Heart right ventricle (tissue), 16 donors: Measurements from ENCODE around the gene PEDS1. TPM values are rescaled to one million over a fixed set of nuclear protein-coding genes. Genes with fewer than 3 reads are reported as not detected.

Experiments used
- ATAC-seq, 8 donors: fragments of 200-7000 bp; cut with Tn5 transposase; one replicate each; pipeline ENCODE4 v1.9.1; 2020; ENCODE audit warnings: mild to moderate bottlenecking in 8 of 8, moderate library complexity in 8 of 8, moderate number of reproducible peaks in 1 of 8
- DNase-seq, 2 donors: peaks; one replicate each; pipeline ENCODE4 v3.0.0-alpha.2; 2020
- H3K27ac ChIP-seq, 10 donors: fragments of 200-600 bp; sonication (generic) in 2 of 10; one replicate each; pipeline versions ENCODE4 v1.5.0 to v1.8.0; 2020 to 2022; ENCODE audit warnings: mild to moderate bottlenecking in 3 of 10
- H3K27me3 ChIP-seq, 7 donors: fragments of 200-600 bp; one replicate each; pipeline ENCODE4 v1.8.0; 2021 to 2022; ENCODE audit warnings: mild to moderate bottlenecking in 2 of 7
- H3K36me3 ChIP-seq, 9 donors: fragments of 200-600 bp; sonication (generic) in 1 of 9; one replicate each; pipeline versions ENCODE4 v1.5.0 to v1.8.0; 2020 to 2022; ENCODE audit warnings: mild to moderate bottlenecking in 2 of 9
- H3K4me1 ChIP-seq, 9 donors: fragments of 200-600 bp; sonication (generic) in 1 of 9; one replicate each; pipeline versions ENCODE4 v1.5.0 to v1.8.0; 2020 to 2022; ENCODE audit warnings: mild to moderate bottlenecking in 4 of 9
- H3K4me3 ChIP-seq, 10 donors: fragments of 200-600 bp; sonication (generic) in 2 of 10; one replicate each; pipeline versions ENCODE4 v1.5.0 to v1.8.0; 2020 to 2022; ENCODE audit warnings: mild to moderate bottlenecking in 7 of 10, moderate library complexity in 2 of 10
- H3K9me3 ChIP-seq, 11 donors: fragments of 200-600 bp in 10 of 11; sonication (generic) in 2 of 11; one replicate each; pipeline versions ENCODE4 v1.5.0 to v1.8.0; 2013 to 2022; ENCODE audit warnings: mild to moderate bottlenecking in 2 of 11, control low read depth in 1 of 11, moderate library complexity in 1 of 11
- WGBS, 2 donors: extraction: QIAGEN DNeasy Blood & Tissue Kit; methylation state at CpG; one replicate each; pipeline ENCODE4 v1.1.7; 2013; ENCODE audit warnings: inconsistent platforms in 1 of 2; 5-methylcytosine and 5-hydroxymethylcytosine counted together
- intact Hi-C, 10 donors: fragments of 100-400 bp; cut with DNase I; formaldehyde crosslinking; loops; one replicate each; pipeline versions ENCODE4 v1.11.1 to v1.14.2; 2022
- polyA plus RNA-seq, 2 donors: library from polyadenylated mRNA; stranded (reverse); fragments of 200-250 nt; gene quantifications; one replicate each; pipeline ENCODE4 v1.2.3, GENCODE V29; 2013
- total RNA-seq, 10 donors: library from RNA; stranded (reverse); fragmentation: NEBNext Ultra II Directional in 3 of 10; extraction: Animal tissue kit (Norgen Biotek cat#: 25700) in 3 of 10; gene quantifications; one replicate each; pipeline versions ENCODE4 v1.2.1 to v1.2.4, GENCODE V29; 2021 to 2023
- TF ChIP-seq, protein P1 (sequence below), 9 donors: fragments of 200-600 bp; sonication (generic) in 2 of 9; IDR thresholded peaks; one replicate each; pipeline versions ENCODE4 v1.5.0 to v1.8.0; 2021 to 2022; ENCODE audit warnings: antibody characterized with exemption in 9 of 9, mild to moderate bottlenecking in 5 of 9, moderate library complexity in 1 of 9
- donor health status: Arrhythmogenic right ventricular cardiomyopathy.
- donor health status: ischemic (EF 13 %, LVEDD 7.1; RV severe dilation, severe dysfunction).
- donor health status: healthy with polysubstance abuse.
- donor health status: DM: no; HTN: yes; CAD: no.
- donor health status: DM: no; HTN: no; CAD: no.
- donor health status: ischemic (EF 25% LVEDD 6.9; RV normal size, moderate dysfunction).
- donor health status: ischemic (EF 25% LVEDD 5.7; RV mildly dilated, moderate dysfunction).
- donor health status: healthy.
- donor health status: DM: yes; HTN: yes; CAD: no.
- donor health status: Ischemic cardiomyopathy.
- donor health status: ischemic (EF 35%, LVEDD 5.7; RV mildly dilated, moderate dysfunction).
- donor health status: nonischemic (EF 11% LVEDD 7.7; RV severe dilation, severe dysfunction).
- donor health status: DM: yes; HTN: yes; CAD: no.
- donor health status: PGD.
- donor health status: ischemic (EF 29% LVEDD 5.4; RV normal size, mild dysfunction).
- donor health status: nonischemic (EF 23%, LVEDD 6.1; RV moderate dilation, normal function).

PEDS1 gene
- total and polyA plus RNA-seq, 12 donors = 12.2 to 40.2 (median 24.7) TPM

GRCh38 chr20:50196896-50197295, 43.4 kb upstream of the PEDS1 start:
- no peak overlapping the region for H3K27ac ChIP-seq

GRCh38 chr20:50196248-50196647, 42.7 kb upstream of the PEDS1 start:
- WGBS, 2 donors = 85 to 86% methylated on average over 4 of the region's 4 CpGs
- H3K27ac ChIP-seq = peak overlapping the region in 1 of 10 donors; percentile 99
- ATAC-seq (no peak), DNase-seq (no peak)
- H3K4me3 ChIP-seq = no peak overlapping the region
- H3K9me3 ChIP-seq = peaks cover 0 to 9% (median 0%) of the 10 kb centered on the region in 11 donors
- peaks cover 0 to 27% (median 0%) of the 10 kb centered on the region in 9 donors for H3K36me3 ChIP-seq
- TF ChIP-seq, protein P1, sequence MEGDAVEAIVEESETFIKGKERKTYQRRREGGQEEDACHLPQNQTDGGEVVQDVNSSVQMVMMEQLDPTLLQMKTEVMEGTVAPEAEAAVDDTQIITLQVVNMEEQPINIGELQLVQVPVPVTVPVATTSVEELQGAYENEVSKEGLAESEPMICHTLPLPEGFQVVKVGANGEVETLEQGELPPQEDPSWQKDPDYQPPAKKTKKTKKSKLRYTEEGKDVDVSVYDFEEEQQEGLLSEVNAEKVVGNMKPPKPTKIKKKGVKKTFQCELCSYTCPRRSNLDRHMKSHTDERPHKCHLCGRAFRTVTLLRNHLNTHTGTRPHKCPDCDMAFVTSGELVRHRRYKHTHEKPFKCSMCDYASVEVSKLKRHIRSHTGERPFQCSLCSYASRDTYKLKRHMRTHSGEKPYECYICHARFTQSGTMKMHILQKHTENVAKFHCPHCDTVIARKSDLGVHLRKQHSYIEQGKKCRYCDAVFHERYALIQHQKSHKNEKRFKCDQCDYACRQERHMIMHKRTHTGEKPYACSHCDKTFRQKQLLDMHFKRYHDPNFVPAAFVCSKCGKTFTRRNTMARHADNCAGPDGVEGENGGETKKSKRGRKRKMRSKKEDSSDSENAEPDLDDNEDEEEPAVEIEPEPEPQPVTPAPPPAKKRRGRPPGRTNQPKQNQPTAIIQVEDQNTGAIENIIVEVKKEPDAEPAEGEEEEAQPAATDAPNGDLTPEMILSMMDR (IDR thresholded peaks at IDR 0.05) = no peak
- peaks cover 0 to 9% (median 0%) of the 10 kb centered on the region in 7 donors for H3K27me3 ChIP-seq
- peaks cover 7 to 36% (median 24%) of the 10 kb centered on the region in 9 donors for H3K4me1 ChIP-seq
- intact Hi-C loops = loop anchor here in 3 of 10 donors (10.0 kb wide), 3 partner anchors 79 to 189 kb away; no protein-coding TSS in a partner anchor

More at GRCh38 chr20:50196896-50197295, 43.4 kb upstream of the PEDS1 start:
- Histone ChIP-seq H3K4me3 (no peak overlapping the region), H3K36me3 (peaks cover 0 to 27% (median 0%) of the 10 kb centered on the region in 9 donors), H3K27me3 (peaks cover 0 to 9% (median 0%) of the 10 kb centered on the region in 7 donors), H3K4me1 (peaks cover 7 to 36% (median 24%) of the 10 kb centered on the region in 9 donors), H3K9me3 (peaks cover 0 to 9% (median 0%) of the 10 kb centered on the region in 11 donors)
- DNase-seq (no peak), ATAC-seq (no peak)
- intact Hi-C loops = loop anchor here in 3 of 10 donors (10.0 kb wide), 3 partner anchors 78 to 188 kb away; no protein-coding TSS in a partner anchor
- WGBS, 2 donors = 87 to 89% methylated on average over 6 of the region's 6 CpGs
- TF ChIP-seq, protein P1 (IDR thresholded peaks at IDR 0.05) = no peak

DNA sequence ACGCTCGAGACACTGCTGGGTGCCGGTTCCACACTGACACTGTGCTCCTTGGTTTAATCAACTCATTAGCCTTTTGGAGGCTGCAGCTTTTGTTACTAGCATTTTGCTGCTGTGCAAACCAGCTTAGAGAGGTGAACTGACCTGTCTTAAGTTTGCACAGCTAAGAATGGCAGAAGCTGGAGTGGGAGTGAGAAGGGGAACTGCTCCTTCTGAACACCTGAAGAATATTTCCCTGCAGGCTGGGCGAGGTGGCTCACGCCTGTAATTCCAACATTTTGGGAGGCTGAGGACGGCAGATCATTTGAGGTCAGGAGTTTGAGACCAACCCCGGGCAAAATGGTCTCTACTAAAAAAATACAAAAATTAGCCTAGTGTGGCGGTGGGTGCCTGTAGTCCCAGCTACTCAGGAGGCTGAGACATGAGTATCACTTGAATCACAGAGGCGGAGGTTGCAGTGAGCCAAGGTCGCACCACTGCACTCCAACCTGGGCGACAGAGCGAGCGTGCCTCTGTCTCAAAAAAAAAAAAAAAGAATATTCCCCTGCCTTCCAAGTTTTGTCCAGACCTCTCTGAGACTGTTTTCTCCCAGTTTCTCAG, 42.1 kb upstream of the PEDS1 start:
- 84 to 89% methylated on average over 13 of the region's 13 CpGs for WGBS, 2 donors
- intact Hi-C loops = loop anchor here in 3 of 10 donors (10.0 kb wide), 3 partner anchors 79 to 189 kb away; no protein-coding TSS in a partner anchor
- Histone ChIP-seq H3K36me3 (peaks cover 0 to 27% (median 0%) of the 10 kb centered on the region in 9 donors), H3K9me3 (peaks cover 0 to 9% (median 0%) of the 10 kb centered on the region in 11 donors), H3K27ac (peak overlapping the region in 1 of 10 donors; percentile 99), H3K4me1 (peaks cover 7 to 33% (median 24%) of the 10 kb centered on the region in 9 donors), H3K27me3 (peaks cover 0 to 9% (median 0%) of the 10 kb centered on the region in 7 donors), H3K4me3 (no peak overlapping the region)
- TF ChIP-seq, protein P1 (IDR thresholded peaks at IDR 0.05) = no peak
- no peak for ATAC-seq
- no peak for DNase-seq

- peaks cover 0 to 9% (median 0%) of the 10 kb centered on the region in 11 donors for H3K9me3 ChIP-seq
Measured at GRCh38 chr20:50194831-50195523, 41.5 kb upstream of the PEDS1 start.

More at GRCh38 chr20:50194831-50195523, 41.5 kb upstream of the PEDS1 start:
- no peak for DNase-seq
- Histone ChIP-seq H3K4me3 (peak overlapping the region in 1 of 10 donors; percentile 94), H3K27me3 (peaks cover 0 to 9% (median 0%) of the 10 kb centered on the region in 7 donors), H3K36me3 (peaks cover 0 to 27% (median 0%) of the 10 kb centered on the region in 9 donors), H3K27ac (peak overlapping the region in 6 of 10 donors; percentile 64 to 99 (median 99)), H3K4me1 (peaks cover 7 to 33% (median 25%) of the 10 kb centered on the region in 9 donors)
- TF ChIP-seq, protein P1 (IDR thresholded peaks at IDR 0.05) = no peak
- ATAC-seq = no peak
- WGBS, 2 donors = 75 to 80% methylated on average over 8 of the region's 8 CpGs
- intact Hi-C loops = loop anchor here in 8 of 10 donors (5.0 to 10.0 kb wide), 9 partner anchors 72 to 202 kb away; no protein-coding TSS in a partner anchor
